Measurements from ENCODE around the gene MAP7.

MAP7 gene

DNA sequence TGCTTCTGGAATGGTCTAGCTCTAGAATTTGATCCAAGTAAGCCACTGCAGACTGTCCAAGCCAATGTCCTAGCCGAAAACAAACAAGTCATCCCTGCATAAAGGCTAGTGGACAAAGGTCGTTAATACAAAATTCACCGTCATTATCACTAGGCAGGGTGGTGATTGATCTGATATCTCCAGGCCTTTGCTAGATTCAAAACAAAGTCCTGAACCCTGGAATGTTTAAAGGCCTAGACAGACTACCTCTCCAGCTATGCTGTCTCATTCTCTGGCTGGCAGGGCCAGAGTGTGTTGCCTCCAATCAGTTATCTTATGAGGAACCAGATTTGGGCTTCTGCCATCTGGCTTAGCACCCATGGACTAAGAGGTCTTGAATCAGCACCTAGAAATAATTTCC is 38.3 kb downstream of the MAP7 start:
- no peak overlapping the region for H3K4me3 ChIP-seq (ENCODE audit: insufficient read depth, low read depth, low read length, poor library complexity, severe bottlenecking)
- no peaks in the 10 kb centered on the region for H3K36me3 ChIP-seq (ENCODE audit: control insufficient read depth, insufficient read depth, low read length)
- no peaks in the 10 kb centered on the region for H3K27me3 ChIP-seq (replicated peaks; ENCODE audit: control insufficient read depth, insufficient read depth, low read length, poor library complexity, severe bottlenecking)
- H3K9me3 ChIP-seq (ENCODE audit: control insufficient read depth, low read length): no peaks in the 10 kb centered on the region
- H3K27ac ChIP-seq (ENCODE audit: insufficient read depth, low read length, poor library complexity, severe bottlenecking): no peak overlapping the region
- DNase-seq: no peak
- H3K4me1 ChIP-seq (ENCODE audit: control insufficient read depth, insufficient read depth, low read length, poor library complexity, severe bottlenecking): no peaks in the 10 kb centered on the region

DNA sequence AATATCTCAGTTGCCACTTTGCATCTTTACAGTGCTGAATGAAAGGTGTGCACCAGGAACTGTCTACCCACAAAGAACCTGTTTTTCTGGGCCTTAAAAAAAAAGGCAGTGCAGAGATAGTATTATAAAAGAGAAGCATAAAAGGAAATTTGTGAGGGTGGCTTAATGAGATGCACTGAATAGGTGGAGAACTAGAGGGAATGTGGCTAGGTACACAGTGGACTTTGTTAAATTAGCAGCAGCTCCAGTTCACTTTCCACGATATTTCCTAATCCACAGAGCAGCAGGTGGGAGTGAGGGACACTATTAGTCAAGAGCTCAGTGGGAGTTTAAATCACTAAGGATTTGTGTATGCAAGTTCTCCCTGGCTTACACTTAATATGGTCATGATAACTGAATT is 38.8 kb downstream of the MAP7 start:
- Histone ChIP-seq H3K4me3 (ENCODE audit: insufficient read depth, low read depth, low read length, poor library complexity, severe bottlenecking) (no peak overlapping the region), H3K4me1 (ENCODE audit: control insufficient read depth, insufficient read depth, low read length, poor library complexity, severe bottlenecking) (no peaks in the 10 kb centered on the region), H3K36me3 (ENCODE audit: control insufficient read depth, insufficient read depth, low read length) (no peaks in the 10 kb centered on the region), H3K27ac (ENCODE audit: insufficient read depth, low read length, poor library complexity, severe bottlenecking) (no peak overlapping the region), H3K9me3 (ENCODE audit: control insufficient read depth, low read length) (no peaks in the 10 kb centered on the region), H3K27me3 (replicated peaks; ENCODE audit: control insufficient read depth, insufficient read depth, low read length, poor library complexity, severe bottlenecking) (no peaks in the 10 kb centered on the region)
- no peak for DNase-seq

DNA sequence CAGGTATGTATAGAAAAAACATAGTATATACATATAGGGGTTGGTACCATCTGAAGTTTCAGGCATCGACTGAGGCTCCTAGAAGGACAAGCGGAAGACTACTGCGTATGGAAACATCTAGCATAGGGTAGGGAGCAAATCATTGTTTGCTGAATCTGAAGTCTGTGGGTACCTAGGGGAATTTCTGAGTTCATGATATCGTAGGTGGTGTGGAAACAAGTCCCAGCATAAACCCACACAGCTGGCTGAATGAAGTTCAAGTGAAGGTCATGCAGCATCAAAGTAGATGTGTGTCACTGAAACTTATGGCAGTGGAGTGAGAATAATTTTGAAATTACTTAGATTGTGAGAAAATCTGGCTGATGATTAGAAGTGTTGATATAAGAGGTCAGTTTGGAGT is 39.4 kb downstream of the MAP7 start:
- H3K4me1 ChIP-seq (ENCODE audit: control insufficient read depth, insufficient read depth, low read length, poor library complexity, severe bottlenecking): no peaks in the 10 kb centered on the region
- DNase-seq: no peak
- no peak overlapping the region for H3K27ac ChIP-seq (ENCODE audit: insufficient read depth, low read length, poor library complexity, severe bottlenecking)
- H3K36me3 ChIP-seq (ENCODE audit: control insufficient read depth, insufficient read depth, low read length): no peaks in the 10 kb centered on the region
- H3K4me3 ChIP-seq (ENCODE audit: insufficient read depth, low read depth, low read length, poor library complexity, severe bottlenecking): no peak overlapping the region
- H3K27me3 ChIP-seq (replicated peaks; ENCODE audit: control insufficient read depth, insufficient read depth, low read length, poor library complexity, severe bottlenecking): no peaks in the 10 kb centered on the region
- H3K9me3 ChIP-seq (ENCODE audit: control insufficient read depth, low read length): no peaks in the 10 kb centered on the region

DNA sequence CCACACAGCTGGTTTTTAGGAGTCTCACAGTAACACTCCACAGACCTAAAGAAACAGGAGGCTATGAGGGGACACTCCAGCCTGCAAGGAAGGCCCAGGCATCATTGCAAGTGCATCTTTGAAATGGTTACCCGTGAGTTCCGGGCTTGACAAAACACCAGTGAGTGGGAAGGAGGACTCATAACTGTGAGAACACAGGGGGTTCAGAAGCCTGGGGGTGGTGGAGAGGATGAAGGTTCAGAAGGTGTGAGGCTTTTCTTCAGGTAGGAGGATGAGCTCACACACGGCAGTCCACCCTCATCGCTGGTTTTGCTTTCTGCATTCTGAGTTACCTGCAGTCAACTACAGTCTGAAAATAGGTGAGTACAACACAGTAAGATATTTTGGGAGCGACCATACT is 39.9 kb downstream of the MAP7 start:
- H3K4me1 ChIP-seq (ENCODE audit: control insufficient read depth, insufficient read depth, low read length, poor library complexity, severe bottlenecking): no peaks in the 10 kb centered on the region
- H3K9me3 ChIP-seq (ENCODE audit: control insufficient read depth, low read length): no peaks in the 10 kb centered on the region
- no peaks in the 10 kb centered on the region for H3K27me3 ChIP-seq (replicated peaks; ENCODE audit: control insufficient read depth, insufficient read depth, low read length, poor library complexity, severe bottlenecking)
- H3K4me3 ChIP-seq (ENCODE audit: insufficient read depth, low read depth, low read length, poor library complexity, severe bottlenecking): no peak overlapping the region
- H3K27ac ChIP-seq (ENCODE audit: insufficient read depth, low read length, poor library complexity, severe bottlenecking): no peak overlapping the region
- no peak for DNase-seq
- no peaks in the 10 kb centered on the region for H3K36me3 ChIP-seq (ENCODE audit: control insufficient read depth, insufficient read depth, low read length)

DNA sequence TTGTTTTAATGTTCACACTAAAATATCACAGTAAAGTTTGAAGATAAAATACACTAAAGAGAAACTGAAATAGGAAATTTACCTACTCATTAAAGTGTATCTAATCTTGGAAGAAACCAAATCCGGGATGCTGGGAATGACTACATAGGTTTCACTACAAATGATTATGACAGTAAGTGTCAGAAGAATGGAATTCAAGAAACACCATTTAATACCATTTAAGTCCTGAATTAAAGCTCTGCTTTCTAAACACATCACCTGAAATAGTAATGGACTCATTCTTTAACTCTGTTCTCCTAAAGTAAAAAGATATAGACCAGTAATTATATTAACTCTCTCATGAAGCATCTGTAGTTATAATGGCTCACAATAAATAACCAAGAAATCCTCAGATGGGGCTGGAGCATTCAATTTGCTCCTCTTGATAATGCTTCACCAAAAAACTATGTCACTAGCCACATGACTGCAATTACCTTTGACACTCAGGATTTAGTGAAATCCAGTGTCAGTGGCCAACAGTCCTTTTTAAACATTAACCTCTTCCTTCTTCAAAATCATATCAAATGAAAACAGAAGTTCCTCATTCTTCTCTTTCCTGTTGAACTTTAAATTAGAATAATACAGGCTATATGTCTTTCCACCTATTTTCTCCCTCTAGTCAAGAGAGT is 41.4 kb downstream of the MAP7 start:
- no peaks in the 10 kb centered on the region for H3K4me1 ChIP-seq (ENCODE audit: control insufficient read depth, insufficient read depth, low read length, poor library complexity, severe bottlenecking)
- no peaks in the 10 kb centered on the region for H3K9me3 ChIP-seq (ENCODE audit: control insufficient read depth, low read length)
- H3K27me3 ChIP-seq (replicated peaks; ENCODE audit: control insufficient read depth, insufficient read depth, low read length, poor library complexity, severe bottlenecking): no peaks in the 10 kb centered on the region
- H3K27ac ChIP-seq (ENCODE audit: insufficient read depth, low read length, poor library complexity, severe bottlenecking): no peak overlapping the region
- DNase-seq: no peak
- no peak overlapping the region for H3K4me3 ChIP-seq (ENCODE audit: insufficient read depth, low read depth, low read length, poor library complexity, severe bottlenecking)
- no peaks in the 10 kb centered on the region for H3K36me3 ChIP-seq (ENCODE audit: control insufficient read depth, insufficient read depth, low read length)

DNA sequence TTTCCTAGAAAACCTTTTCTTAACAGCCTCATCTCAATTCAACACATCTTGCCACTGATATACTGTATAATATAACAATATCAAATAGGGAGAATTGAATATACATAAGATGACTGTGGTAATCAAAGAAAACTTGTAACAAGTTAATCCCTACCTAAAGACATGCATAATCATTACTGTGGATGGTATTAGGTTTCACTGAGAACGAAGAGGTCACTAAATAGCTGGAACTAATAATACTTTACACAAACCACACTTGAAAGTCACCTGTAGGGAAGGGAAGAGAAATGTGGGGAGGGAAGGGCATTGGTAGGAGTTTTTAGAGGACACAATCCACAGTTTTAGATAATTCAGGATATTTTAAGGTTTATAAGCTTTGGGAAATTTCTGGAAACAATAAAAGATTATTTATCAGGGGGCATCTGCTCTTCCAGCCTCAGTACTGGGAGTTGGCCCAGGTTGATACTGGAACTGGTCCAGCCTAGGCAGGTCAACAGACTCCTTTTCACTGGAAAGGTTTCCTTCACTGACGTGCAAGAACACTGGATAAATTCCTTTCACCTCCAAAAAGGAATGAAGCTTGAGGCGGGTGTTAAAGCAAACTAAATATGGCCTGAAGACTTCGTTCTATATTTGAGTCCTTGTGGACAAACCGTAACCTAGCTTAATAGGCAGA is 44.0 kb downstream of the MAP7 start:
- no peaks in the 10 kb centered on the region for H3K36me3 ChIP-seq (ENCODE audit: control insufficient read depth, insufficient read depth, low read length)
- H3K27ac ChIP-seq (ENCODE audit: insufficient read depth, low read length, poor library complexity, severe bottlenecking): no peak overlapping the region
- no peak for DNase-seq
- H3K4me1 ChIP-seq (ENCODE audit: control insufficient read depth, insufficient read depth, low read length, poor library complexity, severe bottlenecking): no peaks in the 10 kb centered on the region
- no peak overlapping the region for H3K4me3 ChIP-seq (ENCODE audit: insufficient read depth, low read depth, low read length, poor library complexity, severe bottlenecking)
- no peaks in the 10 kb centered on the region for H3K9me3 ChIP-seq (ENCODE audit: control insufficient read depth, low read length)
- no peaks in the 10 kb centered on the region for H3K27me3 ChIP-seq (replicated peaks; ENCODE audit: control insufficient read depth, insufficient read depth, low read length, poor library complexity, severe bottlenecking)

DNA sequence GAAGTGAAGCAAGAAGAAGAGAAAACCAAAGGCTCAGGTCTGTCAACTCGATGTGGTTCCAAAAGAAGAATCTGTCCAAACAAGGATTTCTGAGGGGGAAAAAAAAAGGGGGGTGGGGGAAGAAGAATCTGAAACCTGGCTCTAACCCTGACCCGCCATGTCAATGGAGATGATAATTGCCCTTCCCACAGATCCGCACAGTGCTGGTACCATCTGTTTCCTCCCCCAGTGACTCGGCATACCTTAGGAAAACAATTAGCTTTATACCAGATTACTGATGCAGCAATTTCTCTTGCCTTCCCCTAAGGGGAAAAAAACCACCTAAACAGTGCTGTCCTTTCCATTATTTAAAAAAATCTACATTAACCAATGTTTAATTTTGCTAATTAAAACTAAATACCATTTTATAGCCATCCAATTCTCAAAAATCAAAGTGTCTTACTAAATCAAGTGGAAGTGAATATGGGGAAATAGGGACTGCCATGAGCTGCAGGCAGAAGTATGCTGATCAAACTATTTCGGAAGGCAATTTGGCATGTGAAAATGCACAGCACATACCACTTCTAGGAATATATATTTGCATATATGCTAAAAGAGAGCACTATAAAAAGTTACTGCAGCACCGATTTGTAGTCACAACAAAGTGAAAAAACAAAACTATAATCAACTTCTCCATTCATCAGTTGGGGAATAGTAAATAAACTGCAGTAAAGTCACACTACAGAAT is 46.8 kb downstream of the MAP7 start:
- Histone ChIP-seq H3K27me3 (replicated peaks; ENCODE audit: control insufficient read depth, insufficient read depth, low read length, poor library complexity, severe bottlenecking) (no peaks in the 10 kb centered on the region), H3K4me3 (ENCODE audit: insufficient read depth, low read depth, low read length, poor library complexity, severe bottlenecking) (no peak overlapping the region), H3K9me3 (ENCODE audit: control insufficient read depth, low read length) (no peaks in the 10 kb centered on the region), H3K27ac (ENCODE audit: insufficient read depth, low read length, poor library complexity, severe bottlenecking) (no peak overlapping the region), H3K4me1 (ENCODE audit: control insufficient read depth, insufficient read depth, low read length, poor library complexity, severe bottlenecking) (no peaks in the 10 kb centered on the region), H3K36me3 (ENCODE audit: control insufficient read depth, insufficient read depth, low read length) (no peaks in the 10 kb centered on the region)
- DNase-seq: no peak

DNA sequence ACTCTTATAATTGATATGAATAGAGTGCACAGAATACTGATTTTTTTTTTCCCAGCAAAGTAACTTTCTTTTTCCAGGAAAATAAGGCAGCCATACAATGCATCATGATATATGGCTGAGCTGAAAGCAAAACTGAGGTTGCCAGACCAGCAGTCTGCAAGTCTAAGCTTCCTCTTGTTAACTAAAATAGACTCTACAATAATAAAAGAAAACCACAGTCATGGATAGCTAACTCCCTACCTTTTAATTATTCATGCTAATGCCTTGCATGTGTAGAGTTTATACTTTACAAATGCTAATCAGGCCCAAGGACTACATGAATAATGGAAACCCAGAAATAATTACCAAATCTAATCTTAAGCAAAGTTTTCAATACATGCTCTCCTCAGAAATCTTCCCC is 47.4 kb downstream of the MAP7 start:
- Histone ChIP-seq H3K9me3 (ENCODE audit: control insufficient read depth, low read length) (no peaks in the 10 kb centered on the region), H3K27me3 (replicated peaks; ENCODE audit: control insufficient read depth, insufficient read depth, low read length, poor library complexity, severe bottlenecking) (no peaks in the 10 kb centered on the region), H3K27ac (ENCODE audit: insufficient read depth, low read length, poor library complexity, severe bottlenecking) (no peak overlapping the region), H3K36me3 (ENCODE audit: control insufficient read depth, insufficient read depth, low read length) (no peaks in the 10 kb centered on the region), H3K4me3 (ENCODE audit: insufficient read depth, low read depth, low read length, poor library complexity, severe bottlenecking) (no peak overlapping the region), H3K4me1 (ENCODE audit: control insufficient read depth, insufficient read depth, low read length, poor library complexity, severe bottlenecking) (no peaks in the 10 kb centered on the region)
- DNase-seq: no peak

DNA sequence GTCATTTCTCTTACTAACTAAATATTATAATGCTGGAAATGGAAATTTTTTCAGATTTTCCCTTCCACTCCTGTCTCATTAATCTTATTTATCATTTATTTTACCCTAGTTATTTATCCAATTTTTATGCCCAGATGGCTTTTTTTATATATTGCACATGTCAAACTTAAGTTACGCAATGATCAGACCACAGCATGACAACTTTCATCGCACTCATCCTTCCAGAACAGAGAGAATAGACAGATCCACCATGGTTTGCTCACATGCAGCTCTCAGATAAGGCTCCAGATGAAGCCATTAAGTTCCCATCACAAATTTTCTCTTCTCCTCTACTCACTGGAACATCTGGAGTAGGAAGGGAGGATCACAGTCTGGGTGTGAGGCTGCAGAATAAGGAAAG is 48.7 kb downstream of the MAP7 start:
- Histone ChIP-seq H3K27ac (ENCODE audit: insufficient read depth, low read length, poor library complexity, severe bottlenecking) (no peak overlapping the region), H3K4me1 (ENCODE audit: control insufficient read depth, insufficient read depth, low read length, poor library complexity, severe bottlenecking) (no peaks in the 10 kb centered on the region), H3K36me3 (ENCODE audit: control insufficient read depth, insufficient read depth, low read length) (no peaks in the 10 kb centered on the region), H3K9me3 (ENCODE audit: control insufficient read depth, low read length) (no peaks in the 10 kb centered on the region), H3K4me3 (ENCODE audit: insufficient read depth, low read depth, low read length, poor library complexity, severe bottlenecking) (no peak overlapping the region), H3K27me3 (replicated peaks; ENCODE audit: control insufficient read depth, insufficient read depth, low read length, poor library complexity, severe bottlenecking) (no peaks in the 10 kb centered on the region)
- no peak for DNase-seq

DNA sequence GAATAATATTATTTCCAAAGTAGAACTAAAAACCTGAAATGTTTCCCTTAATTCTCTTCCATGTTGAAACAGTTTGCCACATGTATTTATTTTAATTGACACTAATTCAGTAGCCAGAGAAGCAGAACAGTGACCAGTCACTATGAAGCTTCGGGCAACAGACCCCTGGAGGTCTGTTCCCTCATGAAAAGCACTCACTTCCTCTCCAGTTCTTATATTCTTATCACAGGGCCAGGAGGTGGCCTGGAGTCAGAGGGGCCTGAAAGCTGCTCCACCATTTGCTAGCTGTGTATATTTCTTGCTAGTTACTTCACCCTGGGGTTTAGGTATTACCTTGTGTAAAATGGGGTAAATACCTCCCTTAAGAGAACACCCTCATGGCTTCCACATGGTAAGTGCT is 49.1 kb downstream of the MAP7 start:
- Histone ChIP-seq H3K4me3 (ENCODE audit: insufficient read depth, low read depth, low read length, poor library complexity, severe bottlenecking) (no peak overlapping the region), H3K4me1 (ENCODE audit: control insufficient read depth, insufficient read depth, low read length, poor library complexity, severe bottlenecking) (no peaks in the 10 kb centered on the region), H3K27me3 (replicated peaks; ENCODE audit: control insufficient read depth, insufficient read depth, low read length, poor library complexity, severe bottlenecking) (no peaks in the 10 kb centered on the region), H3K9me3 (ENCODE audit: control insufficient read depth, low read length) (no peaks in the 10 kb centered on the region), H3K27ac (ENCODE audit: insufficient read depth, low read length, poor library complexity, severe bottlenecking) (no peak overlapping the region), H3K36me3 (ENCODE audit: control insufficient read depth, insufficient read depth, low read length) (no peaks in the 10 kb centered on the region)
- no peak for DNase-seq

Data from effector memory CD4-positive, alpha-beta T cell (primary cell).